SK-N-SH treated with all-trans-retinoic acid at 6 μM for 48 hours (cell line): Measurements from ENCODE around the gene TEX261.
"Not testable (repeated sequence)": the region's sequence is repeated elsewhere in the genome, so short reads cannot be mapped to it uniquely, and the experiment has no call there.

Experiments
- ATAC-seq: fragments of 200-7000 bp; cut with Tn5 transposase; 3 replicates; pipeline ENCODE4 v1.9.1; 2020; ENCODE audit warnings: mild to moderate bottlenecking, moderate library complexity
- ARNTL ChIP-seq: fragments of 450-650 bp; formaldehyde crosslinking; IDR thresholded peaks from 2 replicates; pipeline ENCODE4 v1.5.0; 2020; ENCODE audit warnings: low read depth, mild to moderate bottlenecking, moderate library complexity, borderline replicate concordance
- BACH2 ChIP-seq: fragments of 250-450 bp; sonication (Bioruptor Pico); IDR thresholded peaks from 2 replicates; pipeline ENCODE4 v1.9.0; 2021; ENCODE audit warnings: mild to moderate bottlenecking, borderline replicate concordance
- ESRRG ChIP-seq: fragments of 250-450 bp; sonication (Bioruptor Pico); IDR thresholded peaks from 2 replicates; pipeline ENCODE4 v1.6.1; 2021; ENCODE audit warnings: mild to moderate bottlenecking
- GLIS3 ChIP-seq: fragments of 250-450 bp; sonication (Bioruptor Pico); IDR thresholded peaks from 2 replicates; pipeline ENCODE4 v1.5.0; 2020; ENCODE audit warnings: mild to moderate bottlenecking, moderate library complexity
- OSR1 ChIP-seq: fragments of 250-450 bp; sonication (Bioruptor Pico); IDR thresholded peaks from 2 replicates; pipeline ENCODE4 v1.8.0; 2022; ENCODE audit warnings: moderate library complexity, mild to moderate bottlenecking, inconsistent platforms
- PPARA ChIP-seq: fragments of 250-450 bp; sonication (Bioruptor Pico); IDR thresholded peaks from 2 replicates; pipeline ENCODE4 v1.5.0; 2020; ENCODE audit warnings: mild to moderate bottlenecking, borderline replicate concordance
- RARB ChIP-seq: fragments of 250-450 bp; sonication (Bioruptor Pico); IDR thresholded peaks from 2 replicates; pipeline ENCODE4 v1.8.0; 2021; ENCODE audit warnings: mild to moderate bottlenecking, moderate library complexity
- SNAI2 ChIP-seq: fragments of 250-450 bp; sonication (Bioruptor Pico); IDR thresholded peaks from 2 replicates; pipeline ENCODE4 v1.5.0; 2020; ENCODE audit warnings: mild to moderate bottlenecking, moderate library complexity
- TCF4 ChIP-seq: fragments of 250-450 bp; sonication (Bioruptor Pico); IDR thresholded peaks from 2 replicates; pipeline ENCODE4 v1.8.0; 2021; ENCODE audit warnings: mild to moderate bottlenecking, moderate library complexity, borderline replicate concordance
- ZC3H10 ChIP-seq: fragments of 250-450 bp; sonication (Bioruptor Pico); IDR thresholded peaks from 2 replicates; pipeline ENCODE4 v1.5.1; 2021; ENCODE audit warnings: mild to moderate bottlenecking, moderate library complexity
- ZFP30 ChIP-seq: fragments of 450-650 bp; formaldehyde crosslinking; IDR thresholded peaks from 2 replicates; pipeline ENCODE4 v1.5.0; 2022; ENCODE audit warnings: mild to moderate bottlenecking, moderate library complexity
- ZNF565 ChIP-seq: fragments of 450-650 bp; formaldehyde crosslinking; conservative IDR thresholded peaks from 2 replicates; pipeline ENCODE4 v1.5.0; 2020; ENCODE audit warnings: low read depth, mild to moderate bottlenecking, moderate library complexity
- ZNF70 ChIP-seq: fragments of 450-650 bp; formaldehyde crosslinking; IDR thresholded peaks from 2 replicates; pipeline ENCODE4 v1.5.0; 2020; ENCODE audit warnings: mild to moderate bottlenecking, moderate library complexity
- ZNF8 ChIP-seq: fragments of 450-650 bp; formaldehyde crosslinking; IDR thresholded peaks from 2 replicates; pipeline ENCODE4 v1.5.0; 2020; ENCODE audit warnings: mild to moderate bottlenecking, moderate library complexity
- TF ChIP-seq, protein P1 (sequence below): fragments of 250-450 bp; sonication (Bioruptor Pico); IDR thresholded peaks from 2 replicates; pipeline ENCODE4 v1.8.0; 2020; ENCODE audit warnings: mild to moderate bottlenecking, moderate library complexity, borderline replicate concordance
- TF ChIP-seq, protein P2 (sequence below): fragments of 250-450 bp; sonication (Bioruptor Pico); IDR thresholded peaks from 2 replicates; pipeline ENCODE4 v1.5.0; 2020; ENCODE audit warnings: mild to moderate bottlenecking, moderate library complexity
- TF ChIP-seq, protein P3 (sequence below): fragments of 250-450 bp; sonication (Bioruptor Pico); IDR thresholded peaks from 2 replicates; pipeline ENCODE4 v1.8.0; 2021; ENCODE audit warnings: low read depth, mild to moderate bottlenecking, moderate library complexity, borderline replicate concordance

Gene TEX261

DNA sequence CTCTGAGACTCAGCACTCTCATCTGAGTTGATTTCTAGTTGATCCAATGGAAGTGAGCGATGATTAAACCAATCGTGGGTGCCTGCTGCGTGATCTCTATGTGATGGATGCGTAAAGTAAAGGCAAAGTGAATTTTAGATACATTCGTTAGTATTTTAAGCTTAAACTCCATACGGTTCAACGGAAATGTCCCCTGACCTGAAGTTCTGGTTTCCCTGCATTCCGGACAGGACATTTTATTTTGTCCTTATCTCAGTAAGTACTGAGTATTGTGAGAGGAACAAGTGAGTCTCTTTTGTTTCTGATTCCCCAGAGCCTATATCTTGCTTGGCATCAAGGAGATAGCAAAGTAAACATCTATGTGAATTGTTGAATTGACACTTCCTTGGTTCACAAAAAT lies 41.6 kb upstream of the TEX261 start:
- ATAC-seq: not testable (repeated sequence)

DNA sequence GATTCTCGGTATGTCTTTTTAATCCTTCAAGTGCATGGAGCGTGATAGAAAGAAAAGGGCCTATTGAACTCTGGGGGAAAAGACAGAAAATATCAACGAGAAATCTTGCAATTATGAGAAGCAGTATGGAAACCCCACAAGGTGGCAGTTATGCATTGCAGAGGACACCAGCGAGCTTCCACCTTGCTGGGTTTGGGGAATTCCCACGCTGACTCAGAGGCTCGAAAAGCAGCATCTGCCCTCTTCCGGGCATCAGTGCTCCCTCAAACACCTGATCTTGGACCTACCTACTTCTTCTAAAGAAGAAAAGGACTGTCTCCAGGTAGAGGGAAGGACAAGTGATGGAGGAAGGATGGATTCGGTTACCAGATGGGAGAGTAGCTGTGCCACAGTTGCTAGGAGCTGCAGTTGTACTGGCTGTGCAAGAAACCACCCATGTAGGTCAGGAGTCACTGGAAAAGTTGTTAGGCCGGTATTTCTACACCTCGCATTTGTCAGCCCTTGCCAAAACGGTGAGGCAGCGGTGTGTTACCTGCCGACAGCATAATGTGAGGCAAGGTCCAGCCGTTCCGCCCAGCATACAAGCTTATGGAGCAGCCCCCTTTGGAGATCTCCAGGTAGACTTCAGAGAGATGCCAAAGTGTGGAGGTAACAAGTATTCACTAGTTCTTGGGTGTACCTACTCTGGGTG lies 29.0 kb upstream of the TEX261 start:
- ATAC-seq: not testable (repeated sequence)

DNA sequence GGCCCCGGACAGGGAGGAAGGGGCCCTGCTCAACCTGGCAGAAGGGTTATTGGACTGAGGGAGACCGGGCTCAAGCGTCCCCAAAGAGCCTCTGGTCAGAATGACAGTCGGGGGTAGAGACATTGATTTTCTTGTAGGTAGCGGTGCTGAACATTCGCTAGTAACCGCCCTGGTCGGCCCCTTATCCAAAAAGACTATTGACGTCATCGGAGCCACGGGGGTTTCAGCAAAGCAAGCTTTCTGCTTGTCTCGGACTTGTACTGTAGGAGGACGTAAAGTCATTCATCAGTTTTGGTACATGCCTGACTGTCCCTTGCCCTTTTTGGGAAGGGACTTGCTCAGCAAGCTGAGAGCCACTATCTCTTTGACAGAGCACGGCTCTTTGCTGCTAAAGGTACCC lies 26.7 kb upstream of the TEX261 start:
- ATAC-seq: not testable (repeated sequence)

DNA sequence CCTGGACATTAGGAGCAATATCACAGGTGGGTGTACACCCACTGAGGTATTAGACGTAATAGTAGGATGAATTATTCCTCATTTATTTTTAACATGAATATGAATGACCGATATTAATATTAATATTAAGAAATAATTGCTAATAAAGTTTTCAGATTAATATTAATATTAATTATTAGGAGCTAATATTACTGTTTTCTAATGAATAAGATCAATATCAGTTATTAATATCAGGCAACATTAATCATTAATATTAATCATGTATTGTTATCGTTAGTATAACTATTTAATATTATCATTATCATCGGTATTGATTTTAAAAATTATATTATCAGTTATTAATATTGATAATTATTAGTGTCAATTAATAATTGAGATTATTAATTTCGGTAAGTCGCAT lies 25.3 kb upstream of the TEX261 start:
- ATAC-seq: not testable (repeated sequence)

DNA sequence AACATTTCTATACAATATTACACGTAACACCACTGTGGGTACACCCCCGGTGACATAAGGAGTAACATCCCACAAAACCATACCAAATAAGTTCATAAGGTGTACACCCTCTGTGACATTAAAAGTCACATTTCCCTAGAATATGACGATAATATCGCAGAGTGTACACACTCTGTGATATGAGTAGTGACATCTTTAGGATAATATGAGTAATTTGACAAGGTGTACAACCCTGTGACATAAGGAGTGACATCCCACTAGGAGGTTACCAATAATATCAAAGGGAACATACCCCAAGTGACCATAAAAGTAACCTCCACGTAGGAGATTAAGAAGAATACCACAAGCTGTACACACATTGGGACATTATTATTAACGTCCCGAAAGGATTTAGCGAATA lies 24.0 kb upstream of the TEX261 start:
- ATAC-seq: no peak
- TF ChIP-seq, protein P1, sequence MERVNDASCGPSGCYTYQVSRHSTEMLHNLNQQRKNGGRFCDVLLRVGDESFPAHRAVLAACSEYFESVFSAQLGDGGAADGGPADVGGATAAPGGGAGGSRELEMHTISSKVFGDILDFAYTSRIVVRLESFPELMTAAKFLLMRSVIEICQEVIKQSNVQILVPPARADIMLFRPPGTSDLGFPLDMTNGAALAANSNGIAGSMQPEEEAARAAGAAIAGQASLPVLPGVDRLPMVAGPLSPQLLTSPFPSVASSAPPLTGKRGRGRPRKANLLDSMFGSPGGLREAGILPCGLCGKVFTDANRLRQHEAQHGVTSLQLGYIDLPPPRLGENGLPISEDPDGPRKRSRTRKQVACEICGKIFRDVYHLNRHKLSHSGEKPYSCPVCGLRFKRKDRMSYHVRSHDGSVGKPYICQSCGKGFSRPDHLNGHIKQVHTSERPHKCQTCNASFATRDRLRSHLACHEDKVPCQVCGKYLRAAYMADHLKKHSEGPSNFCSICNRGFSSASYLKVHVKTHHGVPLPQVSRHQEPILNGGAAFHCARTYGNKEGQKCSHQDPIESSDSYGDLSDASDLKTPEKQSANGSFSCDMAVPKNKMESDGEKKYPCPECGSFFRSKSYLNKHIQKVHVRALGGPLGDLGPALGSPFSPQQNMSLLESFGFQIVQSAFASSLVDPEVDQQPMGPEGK (CRISPR knock-in tag): no peak
- TF ChIP-seq, protein P2, sequence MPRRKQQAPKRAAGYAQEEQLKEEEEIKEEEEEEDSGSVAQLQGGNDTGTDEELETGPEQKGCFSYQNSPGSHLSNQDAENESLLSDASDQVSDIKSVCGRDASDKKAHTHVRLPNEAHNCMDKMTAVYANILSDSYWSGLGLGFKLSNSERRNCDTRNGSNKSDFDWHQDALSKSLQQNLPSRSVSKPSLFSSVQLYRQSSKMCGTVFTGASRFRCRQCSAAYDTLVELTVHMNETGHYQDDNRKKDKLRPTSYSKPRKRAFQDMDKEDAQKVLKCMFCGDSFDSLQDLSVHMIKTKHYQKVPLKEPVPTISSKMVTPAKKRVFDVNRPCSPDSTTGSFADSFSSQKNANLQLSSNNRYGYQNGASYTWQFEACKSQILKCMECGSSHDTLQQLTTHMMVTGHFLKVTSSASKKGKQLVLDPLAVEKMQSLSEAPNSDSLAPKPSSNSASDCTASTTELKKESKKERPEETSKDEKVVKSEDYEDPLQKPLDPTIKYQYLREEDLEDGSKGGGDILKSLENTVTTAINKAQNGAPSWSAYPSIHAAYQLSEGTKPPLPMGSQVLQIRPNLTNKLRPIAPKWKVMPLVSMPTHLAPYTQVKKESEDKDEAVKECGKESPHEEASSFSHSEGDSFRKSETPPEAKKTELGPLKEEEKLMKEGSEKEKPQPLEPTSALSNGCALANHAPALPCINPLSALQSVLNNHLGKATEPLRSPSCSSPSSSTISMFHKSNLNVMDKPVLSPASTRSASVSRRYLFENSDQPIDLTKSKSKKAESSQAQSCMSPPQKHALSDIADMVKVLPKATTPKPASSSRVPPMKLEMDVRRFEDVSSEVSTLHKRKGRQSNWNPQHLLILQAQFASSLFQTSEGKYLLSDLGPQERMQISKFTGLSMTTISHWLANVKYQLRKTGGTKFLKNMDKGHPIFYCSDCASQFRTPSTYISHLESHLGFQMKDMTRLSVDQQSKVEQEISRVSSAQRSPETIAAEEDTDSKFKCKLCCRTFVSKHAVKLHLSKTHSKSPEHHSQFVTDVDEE (CRISPR knock-in tag): no peak
- no peak for TF ChIP-seq ZFP30 (CRISPR knock-in tag)
- no peak for TF ChIP-seq SNAI2 (CRISPR knock-in tag)
- TF ChIP-seq GLIS3 (CRISPR knock-in tag): no peak
- no peak for TF ChIP-seq ZNF70
- no peak for TF ChIP-seq ZNF565 (CRISPR knock-in tag)
- TF ChIP-seq BACH2 (CRISPR knock-in tag): no peak

DNA sequence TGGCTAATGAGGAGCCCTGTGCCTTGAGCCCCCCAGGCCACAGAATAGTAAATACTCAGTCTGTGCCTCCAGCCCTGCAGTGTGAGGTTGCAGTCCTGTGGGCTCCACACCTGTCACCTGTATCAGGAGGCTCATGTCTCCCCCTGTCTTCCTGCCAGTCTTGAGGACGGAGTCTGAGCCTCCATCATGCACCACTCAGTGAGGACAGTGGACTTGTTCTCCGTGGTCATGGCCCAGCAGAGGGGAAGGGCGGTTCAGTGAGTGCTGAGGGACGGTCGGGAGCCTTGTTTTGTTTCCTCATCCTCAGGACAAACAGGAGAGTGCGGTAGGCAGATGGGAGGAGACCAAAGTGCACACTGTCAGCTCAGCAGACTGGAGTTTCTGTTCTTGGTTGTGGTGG lies 17.1 kb upstream of the TEX261 start:
- not testable (repeated sequence) for ATAC-seq

DNA sequence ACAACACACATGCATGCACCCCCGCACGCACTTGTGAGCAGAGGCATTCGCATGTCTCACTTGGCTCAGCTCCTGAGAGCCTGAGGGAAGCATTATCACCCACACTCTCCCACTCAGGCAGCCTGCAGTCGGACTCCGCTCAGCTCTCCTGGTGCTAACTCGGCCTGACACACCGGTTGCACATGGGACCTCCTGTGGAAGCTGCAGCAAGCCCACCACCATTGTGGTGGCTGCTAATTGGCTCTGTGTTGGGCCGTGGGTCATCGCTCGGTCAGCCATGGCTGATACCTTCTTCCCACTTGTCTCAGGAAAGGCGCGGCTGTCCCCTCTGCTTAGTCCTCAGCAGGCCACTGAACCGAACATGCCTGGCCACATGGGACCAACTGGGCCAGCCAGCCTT lies 13.7 kb upstream of the TEX261 start:
- ATAC-seq: no peak

DNA sequence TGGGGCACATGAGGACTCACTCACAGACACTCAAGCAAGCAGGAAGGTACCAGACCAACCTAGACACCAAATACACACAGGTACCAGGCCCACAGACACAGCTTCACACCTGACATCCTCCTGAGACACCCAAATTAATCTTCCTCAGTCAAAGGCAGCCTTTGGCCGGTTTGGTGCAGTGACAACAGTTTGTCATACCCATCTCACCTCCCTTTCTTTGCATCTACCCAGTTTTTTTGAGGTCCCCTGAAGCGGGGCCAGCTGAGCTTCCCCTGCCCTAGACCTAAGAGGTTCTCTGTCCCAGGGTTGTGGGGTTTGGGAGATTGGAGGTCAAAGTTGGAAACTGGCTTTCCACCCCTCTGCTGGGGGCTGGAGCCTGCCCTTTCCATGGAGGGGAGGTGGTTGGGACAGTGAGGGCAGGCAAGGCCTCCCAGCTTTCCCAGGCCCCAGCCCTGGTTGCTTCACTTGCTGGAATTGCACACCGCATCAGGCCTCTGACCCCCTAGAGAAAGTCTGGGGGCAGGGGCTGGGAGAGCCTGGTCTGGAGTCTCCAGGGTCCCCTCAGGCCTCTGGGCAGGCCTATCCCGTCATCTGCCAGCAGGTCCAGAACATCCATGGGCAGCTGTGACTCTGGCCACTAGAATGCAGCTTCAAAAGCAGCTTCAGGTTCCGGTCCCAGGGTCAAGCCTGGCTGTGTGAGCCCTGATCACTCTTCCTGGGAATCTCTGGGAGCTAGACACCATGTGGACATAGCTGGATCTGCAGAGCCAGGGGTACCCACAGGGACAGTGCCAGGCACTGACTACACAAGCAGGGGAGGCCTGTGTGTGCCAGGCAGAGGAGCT lies 12.5 kb upstream of the TEX261 start:
- no peak for TF ChIP-seq RARB
- TF ChIP-seq, protein P3, sequence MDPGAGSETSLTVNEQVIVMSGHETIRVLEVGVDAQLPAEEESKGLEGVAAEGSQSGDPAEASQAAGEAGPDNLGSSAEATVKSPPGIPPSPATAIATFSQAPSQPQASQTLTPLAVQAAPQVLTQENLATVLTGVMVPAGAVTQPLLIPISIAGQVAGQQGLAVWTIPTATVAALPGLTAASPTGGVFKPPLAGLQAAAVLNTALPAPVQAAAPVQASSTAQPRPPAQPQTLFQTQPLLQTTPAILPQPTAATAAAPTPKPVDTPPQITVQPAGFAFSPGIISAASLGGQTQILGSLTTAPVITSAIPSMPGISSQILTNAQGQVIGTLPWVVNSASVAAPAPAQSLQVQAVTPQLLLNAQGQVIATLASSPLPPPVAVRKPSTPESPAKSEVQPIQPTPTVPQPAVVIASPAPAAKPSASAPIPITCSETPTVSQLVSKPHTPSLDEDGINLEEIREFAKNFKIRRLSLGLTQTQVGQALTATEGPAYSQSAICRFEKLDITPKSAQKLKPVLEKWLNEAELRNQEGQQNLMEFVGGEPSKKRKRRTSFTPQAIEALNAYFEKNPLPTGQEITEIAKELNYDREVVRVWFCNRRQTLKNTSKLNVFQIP (CRISPR knock-in tag): no peak
- TF ChIP-seq ESRRG: no peak
- TF ChIP-seq TCF4: no peak
- no peak for TF ChIP-seq PPARA (CRISPR knock-in tag)
- TF ChIP-seq, all 23 proteins: peak for 0
- peak; percentile 65; the same call in 2 of the 3 replicates for ATAC-seq

More for the DNA sequence above, 13.7 kb upstream of the TEX261 start:
- TF ChIP-seq GLIS3 (CRISPR knock-in tag) (no peak), RARB (no peak), OSR1 (CRISPR knock-in tag) (no peak), ZC3H10 (CRISPR knock-in tag) (no peak), ESRRG (no peak), ZNF8 (CRISPR knock-in tag) (no peak), TCF4 (no peak), ARNTL (CRISPR knock-in tag) (no peak), SNAI2 (CRISPR knock-in tag) (no peak)
- TF ChIP-seq, protein P1 (CRISPR knock-in tag): no peak
